HFF-Myc (cell line): ENCODE results near the gene TIMP3.

Experiments
- DNase-seq: peaks from one replicate; pipeline ENCODE4 v3.0.0-alpha.2; 2011; ENCODE audit warnings: low read depth; ENCODE audit errors: extremely low read depth
- H3K4me3 ChIP-seq: replicated peaks from 2 replicates; pipeline ENCODE4 v1.5.1; 2011; ENCODE audit warnings: low read depth, mild to moderate bottlenecking, control low read depth, low read length
- CTCF ChIP-seq: IDR thresholded peaks from 2 replicates; pipeline ENCODE4 v1.5.1; 2012; ENCODE audit warnings: mild to moderate bottlenecking, low read depth, low read length, control low read depth; ENCODE audit errors: missing control alignments

TIMP3 gene

GRCh38 chr22:32850591-32851517 lies 49.3 kb downstream of the TIMP3 start:
- no peak for DNase-seq
- no peak overlapping the region for H3K4me3 ChIP-seq
- TF ChIP-seq CTCF = no peak

GRCh38 chr22:32852395-32853251 lies 51.1 kb downstream of the TIMP3 start:
- no peak overlapping the region for H3K4me3 ChIP-seq
- no peak for TF ChIP-seq CTCF
- DNase-seq = no peak

- TF ChIP-seq CTCF = no peak
- H3K4me3 ChIP-seq = no peak overlapping the region
- no peak for DNase-seq
Observed at GRCh38 chr22:32853662-32854061, 52.2 kb downstream of the TIMP3 start.

- H3K4me3 ChIP-seq = no peak overlapping the region
- no peak for TF ChIP-seq CTCF
- DNase-seq = no peak
Observed at GRCh38 chr22:32854351-32854804, 52.9 kb downstream of the TIMP3 start.

GRCh38 chr22:32855045-32855756 lies 53.7 kb downstream of the TIMP3 start:
- H3K4me3 ChIP-seq = no peak overlapping the region
- TF ChIP-seq CTCF = no peak
- DNase-seq = no peak

- H3K4me3 ChIP-seq = no peak overlapping the region
- TF ChIP-seq CTCF = no peak
- no peak for DNase-seq
Observed at GRCh38 chr22:32858121-32858703, 56.7 kb downstream of the TIMP3 start.
